ENCODE results near the gene MLH1. TPM values are rescaled to one million over a fixed set of nuclear protein-coding genes. Genes with fewer than 3 reads are reported as not detected.

The MLH1 gene
- polyA plus RNA-seq, 1 experiment: 32.5 TPM

- no peaks in the 10 kb centered on the region for H3K27me3 ChIP-seq (ENCODE audit: control insufficient read depth, insufficient read depth, low read length)
- no peak for TF ChIP-seq CTCF (IDR thresholded peaks at IDR 0.05; ENCODE audit: insufficient read depth, low read depth, low read length)
- CTCF ChIA-PET: no interaction called here
- peaks cover 12% of the 10 kb centered on the region for H3K36me3 ChIP-seq (ENCODE audit: control insufficient read depth, insufficient read depth, low read length)
- no peak overlapping the region for H3K4me3 ChIP-seq (ENCODE audit: low read depth, low read length)
- POLR2A ChIA-PET: no interaction called here
- DNase-seq (ENCODE audit: low read depth): no peak
Measured at GRCh38 chr3:37016903-37017302, 23.6 kb downstream of the MLH1 start.

DNA sequence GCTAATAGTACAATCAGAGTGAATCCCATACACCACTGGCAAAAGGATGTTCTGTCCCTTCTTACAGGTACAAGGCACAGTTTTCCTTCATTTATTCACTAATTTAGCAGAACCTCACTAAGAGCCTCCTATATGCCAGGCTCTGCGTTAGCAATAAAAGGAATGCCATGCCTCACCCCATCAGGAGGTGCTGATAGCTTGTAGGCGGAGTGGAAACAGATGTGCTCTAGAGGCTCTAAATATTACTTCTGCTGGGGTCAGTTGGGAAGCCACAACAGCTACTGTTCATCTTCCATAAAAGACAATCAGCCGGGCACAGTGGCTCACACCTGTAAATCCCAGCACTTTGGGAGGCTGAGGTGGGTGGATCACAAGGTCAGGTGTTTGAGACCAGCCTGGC, 24.4 kb downstream of the MLH1 start:
- POLR2A ChIA-PET: no interaction called here
- Histone ChIP-seq H3K27me3 (ENCODE audit: control insufficient read depth, insufficient read depth, low read length) (no peaks in the 10 kb centered on the region), H3K4me3 (ENCODE audit: low read depth, low read length) (no peak overlapping the region), H3K36me3 (ENCODE audit: control insufficient read depth, insufficient read depth, low read length) (peaks cover 14% of the 10 kb centered on the region)
- CTCF ChIA-PET: interaction anchor here (0.7 kb wide), 1 partner anchor 11 kb away, joined by 3 read pairs; no protein-coding TSS in a partner anchor
- TF ChIP-seq CTCF (IDR thresholded peaks at IDR 0.05; ENCODE audit: insufficient read depth, low read depth, low read length): no peak
- no peak for DNase-seq (ENCODE audit: low read depth)

DNA sequence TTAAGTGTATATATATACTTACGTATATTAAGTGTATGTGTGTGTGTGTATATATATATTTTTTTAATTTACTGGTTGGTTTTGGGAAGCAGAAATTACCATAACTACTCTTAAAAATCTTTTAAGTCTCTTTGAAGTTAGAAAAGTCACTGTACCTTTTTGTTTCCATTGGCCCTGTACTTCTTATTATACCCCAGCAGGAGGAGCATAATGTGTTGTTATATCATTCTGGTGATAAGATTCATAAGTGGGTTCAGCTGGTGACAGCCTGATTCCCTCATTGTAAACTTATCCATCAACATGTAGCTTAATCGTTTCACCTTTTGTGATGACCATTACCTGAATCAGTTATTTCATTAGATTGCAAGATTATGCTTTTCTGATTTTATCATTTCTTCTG, 30.8 kb downstream of the MLH1 start:
- no peaks in the 10 kb centered on the region for H3K27me3 ChIP-seq (ENCODE audit: control insufficient read depth, insufficient read depth, low read length)
- CTCF ChIA-PET: interaction anchor here (0.7 to 2.8 kb wide), 9 partner anchors 8 to 290 kb away, joined by 3 to 23 read pairs (median 4); no protein-coding TSS in a partner anchor
- no peak overlapping the region for H3K4me3 ChIP-seq (ENCODE audit: low read depth, low read length)
- DNase-seq (ENCODE audit: low read depth): no peak
- peak; percentile 38 for TF ChIP-seq CTCF (IDR thresholded peaks at IDR 0.05; ENCODE audit: insufficient read depth, low read depth, low read length)
- peaks cover 11% of the 10 kb centered on the region for H3K36me3 ChIP-seq (ENCODE audit: control insufficient read depth, insufficient read depth, low read length)
- POLR2A ChIA-PET: no interaction called here

DNA sequence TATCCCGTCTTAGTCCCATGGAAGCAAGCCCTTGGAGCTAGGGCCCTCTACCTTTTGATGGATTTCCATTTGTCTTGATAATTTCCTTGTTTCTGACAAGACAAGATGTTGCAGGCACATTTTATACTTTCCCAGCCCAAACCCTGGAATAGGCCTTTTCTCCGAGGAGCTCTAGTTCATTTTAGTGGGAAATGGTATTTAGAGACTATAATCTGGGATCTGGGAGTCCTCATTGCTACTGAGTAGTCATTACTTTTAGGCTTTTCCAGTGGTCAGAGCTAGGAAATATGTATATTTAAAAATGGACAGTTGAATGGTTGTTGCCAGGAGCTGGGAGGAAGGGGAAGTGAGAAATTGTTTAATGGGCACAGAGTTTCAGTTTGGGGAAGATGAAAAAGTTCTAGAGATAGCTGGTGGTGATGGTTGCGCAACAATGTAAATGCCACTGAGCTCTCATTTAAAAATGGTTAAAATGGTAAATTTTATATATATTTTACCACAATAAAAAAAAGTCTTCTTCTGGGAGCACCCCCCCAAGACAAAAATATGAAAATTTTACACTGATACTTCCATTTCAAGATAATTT, 31.6 kb downstream of the MLH1 start:
- ChIA-PET CTCF (interaction anchor here (0.8 to 2.8 kb wide), 10 partner anchors 9 to 200 kb away, joined by 3 to 23 read pairs (median 4); no protein-coding TSS in a partner anchor), POLR2A (no interaction called here)
- Histone ChIP-seq H3K4me3 (ENCODE audit: low read depth, low read length) (no peak overlapping the region), H3K27me3 (ENCODE audit: control insufficient read depth, insufficient read depth, low read length) (no peaks in the 10 kb centered on the region), H3K36me3 (ENCODE audit: control insufficient read depth, insufficient read depth, low read length) (peaks cover 9% of the 10 kb centered on the region)
- DNase-seq (ENCODE audit: low read depth): no peak
- no peak for TF ChIP-seq CTCF (IDR thresholded peaks at IDR 0.05; ENCODE audit: insufficient read depth, low read depth, low read length)

DNA sequence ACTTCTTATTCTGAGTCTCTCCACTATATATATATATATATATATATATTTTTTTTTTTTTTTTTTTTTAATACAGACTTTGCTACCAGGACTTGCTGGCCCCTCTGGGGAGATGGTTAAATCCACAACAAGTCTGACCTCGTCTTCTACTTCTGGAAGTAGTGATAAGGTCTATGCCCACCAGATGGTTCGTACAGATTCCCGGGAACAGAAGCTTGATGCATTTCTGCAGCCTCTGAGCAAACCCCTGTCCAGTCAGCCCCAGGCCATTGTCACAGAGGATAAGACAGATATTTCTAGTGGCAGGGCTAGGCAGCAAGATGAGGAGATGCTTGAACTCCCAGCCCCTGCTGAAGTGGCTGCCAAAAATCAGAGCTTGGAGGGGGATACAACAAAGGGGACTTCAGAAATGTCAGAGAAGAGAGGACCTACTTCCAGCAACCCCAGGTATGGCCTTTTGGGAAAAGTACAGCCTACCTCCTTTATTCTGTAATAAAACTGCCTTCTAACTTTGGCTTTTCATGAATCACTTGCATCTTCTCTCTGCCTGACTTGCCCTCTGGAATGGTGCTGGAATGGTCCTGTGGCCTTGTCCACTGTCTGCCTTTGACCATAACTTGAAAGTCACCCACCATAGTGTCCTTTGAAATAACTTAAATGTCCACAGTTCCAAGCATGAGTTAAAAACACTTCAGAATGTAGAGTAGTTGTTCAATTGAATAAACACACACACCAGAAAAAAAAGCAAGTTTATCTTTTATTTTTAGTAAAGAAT, 32.4 kb downstream of the MLH1 start:
- TF ChIP-seq CTCF (IDR thresholded peaks at IDR 0.05; ENCODE audit: insufficient read depth, low read depth, low read length): no peak
- DNase-seq (ENCODE audit: low read depth): no peak
- Histone ChIP-seq H3K36me3 (ENCODE audit: control insufficient read depth, insufficient read depth, low read length) (peaks cover 8% of the 10 kb centered on the region), H3K27me3 (ENCODE audit: control insufficient read depth, insufficient read depth, low read length) (no peaks in the 10 kb centered on the region), H3K4me3 (ENCODE audit: low read depth, low read length) (no peak overlapping the region)
- ChIA-PET POLR2A (no interaction called here), CTCF (interaction anchor here (0.8 to 2.8 kb wide), 6 partner anchors 9 to 192 kb away, joined by 3 to 23 read pairs (median 6); no protein-coding TSS in a partner anchor)

Data from BJ (cell line).